AG04450 (cell line): Measurements from ENCODE around the gene ADAMTSL2. TPM values are rescaled to one million over a fixed set of nuclear protein-coding genes. Genes with fewer than 3 reads are reported as not detected.

ENCODE experiments used
- CTCF ChIA-PET: fragments of 300-600, 350-600 bp; formaldehyde crosslinking; extraction: SDS; loops from one replicate; lab custom pipeline; 2022; ENCODE audit warnings: antibody characterized with exemption, inconsistent platforms; lab: Charles Lee
- POLR2A ChIA-PET: fragments of 350-600 bp; formaldehyde crosslinking; extraction: SDS; loops from one replicate; lab custom pipeline; 2021; ENCODE audit warnings: antibody characterized with exemption, inconsistent platforms; lab: Yijun Ruan, JAX
- DNase-seq: peaks from one replicate; pipeline ENCODE4 v3.0.0-alpha.2; 2011; ENCODE audit warnings: low read depth, low spot score
- H3K27ac ChIP-seq: one replicate; pipeline ENCODE4 v1.5.1; 2012; ENCODE audit warnings: low read depth, low read length, control low read depth
- H3K27me3 ChIP-seq: one replicate; pipeline ENCODE4 v1.6.0; 2012; ENCODE audit warnings: low read length; ENCODE audit not compliant: control insufficient read depth, insufficient read depth
- H3K4me3 ChIP-seq: 2 replicates; pipeline ENCODE4 v1.5.1; 2011; ENCODE audit warnings: mild to moderate bottlenecking, low read depth, low read length, control low read depth
- H3K9me3 ChIP-seq: 2 replicates; pipeline ENCODE4 v1.5.1; 2012; ENCODE audit warnings: low read length; ENCODE audit not compliant: control insufficient read depth, insufficient read depth
- polyA plus RNA-seq: library from polyadenylated mRNA; depleted of rRNA; stranded (reverse); fragments of >200 nt; gene quantifications from 2 replicates; pipeline ENCODE4 v1.2.3, GENCODE V29; 2011
- TF ChIP-seq, protein P1 (sequence below): IDR thresholded peaks from 2 replicates; pipeline ENCODE4 v1.5.1; 2011; ENCODE audit warnings: low read depth, low read length, control low read depth, inconsistent platforms

The ADAMTSL2 gene
- polyA plus RNA-seq, 1 experiment, result not detected

DNA sequence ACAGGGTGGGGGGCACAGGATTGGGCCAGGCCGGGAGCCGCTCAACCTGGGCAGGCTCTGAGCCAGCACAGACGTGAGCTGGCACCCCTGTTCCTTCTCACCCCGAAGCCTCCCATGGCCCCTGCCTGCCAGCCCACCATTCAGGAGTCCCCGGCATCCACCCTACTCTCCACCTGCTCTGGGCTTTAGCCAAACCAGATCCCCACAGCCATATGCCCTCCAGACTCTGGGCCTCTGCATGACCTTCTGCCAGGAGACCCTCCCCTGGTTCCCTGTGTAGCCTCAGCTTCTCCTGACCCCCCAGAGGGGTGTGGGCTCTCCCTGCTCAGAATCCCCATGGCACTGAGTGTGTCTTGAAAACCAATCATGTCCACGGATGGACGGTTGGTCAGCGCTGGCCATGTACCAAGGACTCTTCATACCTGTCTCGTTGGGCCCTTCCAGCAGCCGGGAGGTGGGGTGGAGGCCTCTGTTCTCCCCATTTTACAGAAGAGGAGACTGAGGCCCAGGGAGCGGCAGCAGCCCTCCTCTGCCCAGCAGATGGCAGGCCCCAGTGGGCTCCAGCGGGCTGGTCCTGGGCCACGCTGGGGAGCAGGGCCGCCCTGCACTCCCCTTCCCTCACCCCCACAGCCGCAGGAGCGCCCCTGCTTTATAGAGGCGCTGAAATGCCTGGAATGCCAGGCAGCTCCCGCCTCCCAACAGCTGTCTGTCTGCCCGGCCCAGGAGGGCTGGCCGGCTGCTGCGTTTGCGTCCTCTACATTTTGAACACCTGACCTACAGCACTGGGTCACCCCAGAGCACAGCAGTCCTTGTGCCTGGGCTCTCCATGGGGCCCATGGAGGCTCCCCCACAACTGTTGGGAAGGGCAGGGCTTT, 6.3 kb upstream of the ADAMTSL2 start:
- Histone ChIP-seq H3K4me3 (no peak overlapping the region), H3K9me3 (no peaks in the 10 kb centered on the region; the same call in 1 of the 2 replicates), H3K27ac (no peak overlapping the region), H3K27me3 (peaks cover 83% of the 10 kb centered on the region)
- CTCF ChIA-PET, result no interaction called here
- POLR2A ChIA-PET, result no interaction called here
- DNase-seq, result no peak
- TF ChIP-seq, protein P1, sequence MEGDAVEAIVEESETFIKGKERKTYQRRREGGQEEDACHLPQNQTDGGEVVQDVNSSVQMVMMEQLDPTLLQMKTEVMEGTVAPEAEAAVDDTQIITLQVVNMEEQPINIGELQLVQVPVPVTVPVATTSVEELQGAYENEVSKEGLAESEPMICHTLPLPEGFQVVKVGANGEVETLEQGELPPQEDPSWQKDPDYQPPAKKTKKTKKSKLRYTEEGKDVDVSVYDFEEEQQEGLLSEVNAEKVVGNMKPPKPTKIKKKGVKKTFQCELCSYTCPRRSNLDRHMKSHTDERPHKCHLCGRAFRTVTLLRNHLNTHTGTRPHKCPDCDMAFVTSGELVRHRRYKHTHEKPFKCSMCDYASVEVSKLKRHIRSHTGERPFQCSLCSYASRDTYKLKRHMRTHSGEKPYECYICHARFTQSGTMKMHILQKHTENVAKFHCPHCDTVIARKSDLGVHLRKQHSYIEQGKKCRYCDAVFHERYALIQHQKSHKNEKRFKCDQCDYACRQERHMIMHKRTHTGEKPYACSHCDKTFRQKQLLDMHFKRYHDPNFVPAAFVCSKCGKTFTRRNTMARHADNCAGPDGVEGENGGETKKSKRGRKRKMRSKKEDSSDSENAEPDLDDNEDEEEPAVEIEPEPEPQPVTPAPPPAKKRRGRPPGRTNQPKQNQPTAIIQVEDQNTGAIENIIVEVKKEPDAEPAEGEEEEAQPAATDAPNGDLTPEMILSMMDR, result no peak

DNA sequence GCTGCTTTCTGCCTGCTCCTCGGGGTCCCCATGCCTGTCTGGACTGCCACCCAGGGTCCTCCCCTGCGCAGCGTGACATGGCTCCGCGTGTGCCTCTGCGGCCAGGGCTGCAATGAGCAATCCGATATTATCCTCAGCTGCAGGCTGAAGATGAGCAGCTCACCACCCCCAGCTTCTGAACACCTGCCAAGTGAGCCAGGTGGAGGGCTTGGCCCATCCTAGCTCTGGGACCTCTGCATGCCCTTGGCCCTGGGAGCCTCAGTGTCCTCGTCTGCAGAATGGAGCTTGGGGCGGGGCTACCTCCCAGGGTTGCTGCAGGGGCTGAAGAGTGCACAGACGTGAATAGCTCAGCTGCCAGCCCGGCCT, 5.6 kb upstream of the ADAMTSL2 start:
- ChIA-PET POLR2A (no interaction called here), CTCF (no interaction called here)
- H3K27me3 ChIP-seq, result peaks cover 82% of the 10 kb centered on the region
- H3K4me3 ChIP-seq, result no peak overlapping the region
- no peak overlapping the region for H3K27ac ChIP-seq
- no peak for DNase-seq
- TF ChIP-seq, protein P1, result no peak
- no peaks in the 10 kb centered on the region; the same call in 1 of the 2 replicates for H3K9me3 ChIP-seq

DNA sequence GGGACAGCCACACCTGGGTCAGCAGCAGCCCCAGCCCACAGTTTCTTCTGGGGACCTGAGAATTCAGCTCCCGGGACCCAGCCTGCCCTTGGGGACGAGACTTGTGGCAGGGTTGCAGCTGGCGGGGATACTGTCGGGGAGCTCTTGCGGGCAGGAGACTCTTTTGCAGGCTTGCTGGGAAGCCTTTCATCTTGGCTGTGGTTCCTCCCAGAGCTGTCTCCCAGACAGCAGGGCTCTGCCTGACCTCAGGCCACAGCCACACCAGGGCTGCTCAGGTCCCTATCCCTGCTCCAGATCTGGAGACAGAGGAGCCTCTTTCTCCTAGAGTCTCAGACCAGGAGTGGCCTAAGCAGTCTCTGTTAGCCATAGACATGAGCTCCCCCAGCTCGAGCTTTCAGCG, 5.0 kb upstream of the ADAMTSL2 start:
- DNase-seq, result no peak
- ChIA-PET POLR2A (no interaction called here), CTCF (no interaction called here)
- TF ChIP-seq, protein P1, result no peak
- Histone ChIP-seq H3K27ac (no peak overlapping the region), H3K9me3 (no peaks in the 10 kb centered on the region; the same call in 1 of the 2 replicates), H3K4me3 (no peak overlapping the region), H3K27me3 (peaks cover 81% of the 10 kb centered on the region)

DNA sequence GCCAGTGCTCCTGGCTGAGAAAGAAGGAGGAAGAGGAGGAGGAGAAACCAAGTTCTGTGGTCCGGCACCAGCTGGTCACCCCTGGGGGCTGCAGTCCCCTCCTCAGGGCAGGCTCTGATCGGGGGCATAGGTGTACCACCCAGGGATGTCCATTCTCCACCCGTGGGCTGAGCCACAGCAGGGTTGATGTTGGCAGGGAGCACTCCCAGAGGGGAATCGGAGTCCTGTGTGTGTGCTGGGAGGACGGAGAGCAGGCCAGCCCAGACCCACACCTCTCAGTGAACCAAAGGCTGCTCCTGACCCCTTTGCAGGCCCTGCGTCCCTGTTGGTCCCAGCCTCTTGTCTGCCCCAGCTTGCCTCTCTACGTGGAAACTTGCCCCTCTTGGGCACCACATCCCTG, 4.6 kb upstream of the ADAMTSL2 start:
- H3K27me3 ChIP-seq, result peaks cover 82% of the 10 kb centered on the region
- DNase-seq, result no peak
- TF ChIP-seq, protein P1, result no peak
- no peak overlapping the region for H3K4me3 ChIP-seq
- no peaks in the 10 kb centered on the region; the same call in 1 of the 2 replicates for H3K9me3 ChIP-seq
- ChIA-PET CTCF (no interaction called here), POLR2A (no interaction called here)
- no peak overlapping the region for H3K27ac ChIP-seq

DNA sequence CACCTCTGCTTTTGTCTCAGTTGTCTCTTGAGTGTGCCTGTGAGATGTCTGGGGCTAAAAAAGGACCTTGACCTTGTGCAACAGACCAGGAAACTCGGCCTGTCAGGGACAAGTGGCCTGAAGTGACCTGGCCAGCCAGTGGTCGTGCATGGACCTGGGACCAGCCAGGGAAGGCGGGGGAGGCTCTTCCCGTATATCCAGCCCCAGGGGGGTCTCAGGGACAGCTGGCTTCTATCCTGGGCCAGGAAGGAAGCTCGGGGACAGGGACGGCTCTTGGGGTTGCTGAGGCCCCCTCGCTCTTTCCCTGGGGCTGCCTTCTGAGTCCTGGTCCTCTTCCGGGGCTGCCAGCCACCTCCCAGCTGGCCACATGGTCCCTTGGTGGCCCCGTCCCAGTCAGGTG, 3.2 kb upstream of the ADAMTSL2 start:
- Histone ChIP-seq H3K9me3 (no peaks in the 10 kb centered on the region; the same call in 1 of the 2 replicates), H3K27ac (no peak overlapping the region), H3K27me3 (peaks cover 86% of the 10 kb centered on the region), H3K4me3 (no peak overlapping the region)
- ChIA-PET CTCF (no interaction called here), POLR2A (no interaction called here)
- DNase-seq, result no peak
- TF ChIP-seq, protein P1, result no peak
